ENCODE measurements around the gene LAPTM5.

Gene LAPTM5

DNA sequence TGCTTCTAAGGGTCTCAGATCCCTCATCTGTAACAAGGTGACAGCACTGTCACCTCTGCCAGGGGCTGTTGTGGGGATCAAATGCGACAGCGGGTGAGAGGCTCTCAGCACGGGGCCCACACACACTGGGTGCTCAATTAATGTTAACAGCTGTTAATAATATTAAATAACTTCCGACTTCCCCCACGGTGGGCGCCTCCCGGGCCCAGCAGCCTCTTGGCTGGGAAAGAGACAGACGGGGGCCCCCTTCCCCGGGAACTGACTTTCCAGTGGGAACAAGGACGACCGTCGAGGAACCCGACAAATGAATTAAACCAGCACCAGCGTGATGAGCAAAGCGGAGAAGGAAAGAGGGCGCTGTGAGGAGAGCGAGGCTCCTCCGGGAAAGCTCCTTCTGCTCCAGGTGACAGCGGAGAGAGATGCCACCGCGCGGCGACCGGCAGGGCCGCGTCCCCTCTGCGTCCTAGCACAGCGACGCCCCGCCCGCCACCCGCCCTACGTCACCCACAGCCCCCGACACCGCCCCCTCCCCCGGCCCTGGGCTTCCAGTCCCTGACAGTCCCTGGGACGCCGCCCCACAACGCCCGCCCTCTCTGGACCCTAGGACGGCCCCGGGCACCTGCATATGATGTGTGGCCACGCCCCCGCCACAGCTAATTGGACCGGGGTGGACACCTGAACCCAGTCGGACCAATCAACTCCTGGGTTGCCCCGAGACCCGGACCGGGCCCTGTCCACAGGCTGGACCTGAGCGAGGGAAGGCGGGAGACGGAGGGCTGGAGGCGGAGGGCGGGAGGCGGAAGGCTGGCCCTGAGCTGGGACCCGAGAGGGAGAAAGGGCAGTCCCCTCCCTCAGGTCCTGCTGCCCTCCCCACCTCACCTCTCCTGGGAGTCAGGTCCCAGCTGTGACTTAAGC lies 72.4 kb downstream of the LAPTM5 start:
- no peaks in the 10 kb centered on the region for H3K36me3 Mint-ChIP-seq (ENCODE audit: low read depth)
- ATAC-seq (peak; percentile 40), DNase-seq (peak; percentile 11)
- H3K27ac Mint-ChIP-seq: no peak overlapping the region
- H3K4me3 Mint-ChIP-seq: peak overlapping the region; percentile 29
- H3K27me3 Mint-ChIP-seq: peaks cover 60% of the 10 kb centered on the region
- peaks cover 9% of the 10 kb centered on the region for H3K4me1 Mint-ChIP-seq
- no peaks in the 10 kb centered on the region for H3K9me3 Mint-ChIP-seq

- H3K27me3 Mint-ChIP-seq: peaks cover 60% of the 10 kb centered on the region
- H3K4me3 Mint-ChIP-seq: no peak overlapping the region
- no peaks in the 10 kb centered on the region for H3K36me3 Mint-ChIP-seq (ENCODE audit: low read depth)
- no peak overlapping the region for H3K27ac Mint-ChIP-seq
- no peak for ATAC-seq
- no peak for DNase-seq
- peaks cover 9% of the 10 kb centered on the region for H3K4me1 Mint-ChIP-seq
- no peaks in the 10 kb centered on the region for H3K9me3 Mint-ChIP-seq
Measured at GRCh38 chr1:30684259-30684658, 73.3 kb downstream of the LAPTM5 start.

- Mint-ChIP-seq H3K4me3 (no peak overlapping the region), H3K27ac (no peak overlapping the region), H3K9me3 (no peaks in the 10 kb centered on the region), H3K36me3 (ENCODE audit: low read depth) (no peaks in the 10 kb centered on the region), H3K27me3 (peaks cover 56% of the 10 kb centered on the region), H3K4me1 (peaks cover 9% of the 10 kb centered on the region)
- ATAC-seq: no peak
- no peak for DNase-seq
Measured at GRCh38 chr1:30683699-30684098, 73.9 kb downstream of the LAPTM5 start.
